Fibroblast of lung (primary cell): ENCODE data around the gene SLC16A8.

Experiments used
- CTCF ChIP-seq, 2 donors: IDR thresholded peaks in 1 of 2; conservative IDR thresholded peaks in 1 of 2; 1 replicate in 1 of 2; 2 replicates in 1 of 2; pipeline ENCODE4 v1.5.1; 2011 to 2012; ENCODE audit warnings: low read length in 2 of 2, control low read depth in 1 of 2, inconsistent platforms in 1 of 2, low read depth in 1 of 2, mild to moderate bottlenecking in 1 of 2
- EZH2 ChIP-seq: IDR thresholded peaks from 2 replicates; pipeline ENCODE4 v1.5.1; 2012; ENCODE audit warnings: low read length, control low read depth, mild to moderate bottlenecking; ENCODE audit errors: missing control alignments

- TF ChIP-seq CTCF (conservative IDR thresholded peaks at IDR 0.05 in 1 of 2, IDR thresholded peaks at IDR 0.05 in 1 of 2; ENCODE audit: low read depth in 1 of 2, low read length in 2 of 2): no peak
- no peak for TF ChIP-seq EZH2
Measured at GRCh38 chr22:38131399-38131798, 47.4 kb upstream of the SLC16A8 start.
